ENCODE results near the gene SEC14L5. TPM values are rescaled to one million over a fixed set of nuclear protein-coding genes. Genes with fewer than 3 reads are reported as not detected.

Gene SEC14L5
- total RNA-seq, 2 donors from 2014 or later: 0.26 TPM; not detected in 1

DNA sequence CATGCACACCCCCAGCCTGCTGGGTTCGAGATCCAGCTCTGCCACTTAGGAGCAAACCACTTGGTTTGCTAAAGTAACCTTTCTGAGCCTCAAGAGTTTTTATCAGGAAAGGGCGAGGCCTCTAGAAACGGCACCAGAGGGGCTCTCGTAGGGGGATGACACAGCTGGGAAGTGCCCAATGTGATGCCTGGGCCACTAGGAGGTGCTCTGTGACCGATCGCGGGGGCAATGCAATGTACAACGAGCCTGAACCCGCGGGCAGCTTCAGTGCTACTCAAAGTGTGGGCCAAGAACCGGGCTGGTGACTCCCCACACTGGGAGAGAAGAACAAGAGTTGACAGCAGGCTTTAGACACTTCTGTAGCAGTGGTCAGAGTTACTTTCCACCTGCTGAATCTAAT is 98.2 kb downstream of the SEC14L5 start:
- no peak overlapping the region for H3K4me3 ChIP-seq
- no peak for TF ChIP-seq POLR2A (IDR thresholded peaks at IDR 0.05)
- TF ChIP-seq CTCF (IDR thresholded peaks at IDR 0.05): peak in 3 of 7 experiments; percentile 17 to 29 (median 21)
- DNase-seq (no peak), ATAC-seq (no peak)
- H3K9me3 ChIP-seq: no peaks in the 10 kb centered on the region
- H3K36me3 ChIP-seq (replicated peaks in 1 of 2; ENCODE audit: insufficient read depth in 1 of 2, low read depth in 2 of 2): no peaks in the 10 kb centered on the region
- no peaks in the 10 kb centered on the region for H3K27me3 ChIP-seq
- no peaks in the 10 kb centered on the region for H3K4me1 ChIP-seq
- H3K27ac ChIP-seq: no peak overlapping the region
- 15 to 18% methylated on average over 10 to 11 of the region's 11 CpGs for WGBS, 2 donors
- intact Hi-C loops (cut with DNase I): no loop called here

DNA sequence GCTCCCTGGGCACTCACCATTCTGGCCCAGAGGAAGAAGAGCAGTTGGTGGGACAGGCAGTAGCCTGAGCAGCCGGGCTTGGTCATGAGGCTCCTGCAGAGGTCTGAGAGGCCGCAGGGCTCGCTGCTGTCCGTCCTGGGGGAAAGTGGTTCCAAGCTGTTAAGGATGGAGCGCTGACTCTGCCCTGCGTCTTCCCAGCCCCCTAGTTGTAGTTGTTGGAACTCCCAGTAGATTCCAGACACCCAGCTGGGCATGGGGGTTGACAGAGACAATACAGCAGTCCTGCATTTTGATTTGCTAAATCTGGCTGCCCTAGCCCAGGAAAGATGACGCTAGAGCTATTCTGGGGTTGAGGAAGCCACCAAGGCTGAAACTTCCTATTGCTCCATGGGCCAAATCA is 100.3 kb downstream of the SEC14L5 start:
- Histone ChIP-seq H3K4me3 (no peak overlapping the region), H3K27me3 (no peaks in the 10 kb centered on the region), H3K9me3 (no peaks in the 10 kb centered on the region), H3K27ac (no peak overlapping the region), H3K36me3 (replicated peaks in 1 of 2; ENCODE audit: insufficient read depth in 1 of 2, low read depth in 2 of 2) (no peaks in the 10 kb centered on the region), H3K4me1 (no peaks in the 10 kb centered on the region)
- intact Hi-C loops (cut with DNase I): no loop called here
- no peak for ATAC-seq
- DNase-seq: no peak
- TF ChIP-seq CTCF (IDR thresholded peaks at IDR 0.05): no peak
- 67 to 69% methylated on average over 6 to 7 of the region's 7 CpGs for WGBS, 2 donors

DNA sequence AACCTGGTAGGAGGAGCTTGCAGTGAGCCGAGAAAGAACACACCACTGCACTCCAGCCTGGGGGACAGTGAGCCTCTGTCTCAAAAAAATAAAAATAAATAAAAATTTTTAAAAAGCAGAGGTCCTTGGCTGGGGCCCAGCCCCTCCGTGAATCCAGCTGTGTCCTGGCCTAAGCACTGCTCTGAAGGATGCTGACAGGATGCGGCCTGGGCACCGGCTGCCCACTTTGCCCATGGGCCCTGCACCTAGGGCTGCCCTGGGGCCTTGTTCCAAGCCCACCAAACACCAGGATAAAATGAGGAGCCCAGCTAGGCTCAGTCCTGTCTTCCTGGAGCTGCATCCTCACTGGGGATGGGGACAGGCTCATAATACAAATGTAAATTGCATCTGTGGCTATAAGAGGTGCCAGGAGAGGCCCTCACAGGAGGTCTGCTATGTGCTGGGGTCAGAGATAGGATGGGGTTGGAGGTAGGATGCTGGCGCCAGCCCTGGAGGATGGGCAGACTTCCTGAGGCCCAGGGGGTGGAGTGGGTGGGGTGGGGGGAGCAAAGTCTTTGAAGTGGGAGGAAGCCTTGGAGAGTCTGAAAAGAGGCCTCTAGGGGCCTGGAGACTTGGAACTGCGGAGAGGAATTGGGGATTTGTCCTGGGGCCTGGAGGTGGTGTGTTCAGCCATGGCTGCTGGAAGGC is 101.4 kb downstream of the SEC14L5 start:
- TF ChIP-seq POLR2A (IDR thresholded peaks at IDR 0.05) (no peak), CTCF (IDR thresholded peaks at IDR 0.05) (no peak)
- ATAC-seq (no peak), DNase-seq (no peak)
- WGBS, 2 donors: 80 to 88% methylated on average over 6 of the region's 6 CpGs
- no peak overlapping the region for H3K27ac ChIP-seq
- H3K27me3 ChIP-seq: no peaks in the 10 kb centered on the region
- no peaks in the 10 kb centered on the region for H3K36me3 ChIP-seq (replicated peaks in 1 of 2; ENCODE audit: insufficient read depth in 1 of 2, low read depth in 2 of 2)
- H3K4me3 ChIP-seq: no peak overlapping the region
- no peaks in the 10 kb centered on the region for H3K9me3 ChIP-seq
- H3K4me1 ChIP-seq: no peaks in the 10 kb centered on the region
- intact Hi-C loops (cut with DNase I): no loop called here

DNA sequence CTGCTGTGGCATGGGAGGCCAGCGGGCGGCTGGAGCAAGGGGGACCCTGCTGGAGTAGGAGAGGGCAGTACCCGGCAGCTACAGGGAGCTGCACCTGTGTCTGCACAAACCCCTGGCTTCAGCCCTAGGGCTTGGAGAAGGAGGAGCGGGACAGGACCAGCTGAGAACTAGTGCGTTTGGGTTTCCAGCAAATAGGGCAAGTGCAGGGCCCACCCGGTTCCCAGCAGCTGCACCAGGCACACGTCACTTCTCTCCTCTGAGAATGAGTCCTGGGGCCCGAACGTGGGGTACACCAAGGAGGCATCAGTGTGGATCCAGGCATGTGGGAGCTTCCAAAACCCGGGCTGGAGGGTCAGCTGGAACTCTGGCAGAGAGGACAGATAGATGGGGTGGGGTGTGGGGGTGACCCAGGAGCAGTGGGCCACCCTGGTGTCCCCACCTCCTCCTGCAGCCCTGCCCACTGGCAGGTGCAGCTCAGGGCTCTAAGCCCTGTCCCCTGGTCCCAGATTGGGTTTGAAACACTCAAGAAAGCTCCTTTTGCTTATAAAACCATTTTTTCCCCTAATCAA is 102.0 kb downstream of the SEC14L5 start:
- H3K4me3 ChIP-seq: no peak overlapping the region
- TF ChIP-seq POLR2A (IDR thresholded peaks at IDR 0.05) (no peak), CTCF (IDR thresholded peaks at IDR 0.05) (no peak)
- H3K27me3 ChIP-seq: no peaks in the 10 kb centered on the region
- DNase-seq (no peak), ATAC-seq (no peak)
- no peaks in the 10 kb centered on the region for H3K9me3 ChIP-seq
- H3K4me1 ChIP-seq: no peaks in the 10 kb centered on the region
- H3K36me3 ChIP-seq (replicated peaks in 1 of 2; ENCODE audit: insufficient read depth in 1 of 2, low read depth in 2 of 2): no peaks in the 10 kb centered on the region
- H3K27ac ChIP-seq: no peak overlapping the region
- intact Hi-C loops (cut with DNase I): no loop called here
- WGBS, 2 donors: 77 to 82% methylated on average over 5 to 10 of the region's 10 CpGs

DNA sequence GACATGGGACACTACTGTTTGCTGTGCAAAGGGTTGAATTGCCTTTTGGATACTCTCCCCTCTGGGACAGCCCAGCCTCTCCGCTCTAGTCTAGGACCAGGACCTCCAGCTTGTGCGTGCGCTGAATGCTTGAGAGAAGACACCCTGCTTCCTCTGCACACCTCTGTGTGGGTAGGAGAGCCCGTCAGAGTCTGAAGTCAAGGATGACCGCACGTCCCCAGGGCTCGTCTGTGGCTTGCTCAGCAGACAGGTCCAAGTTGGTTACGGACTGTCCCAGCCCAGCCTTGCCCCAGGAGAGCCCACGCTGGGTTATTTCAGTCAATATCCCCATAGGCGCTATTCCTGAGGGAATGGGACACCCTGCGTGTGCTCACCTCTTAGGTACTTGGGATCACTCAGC is 103.9 kb downstream of the SEC14L5 start:
- no peak for ATAC-seq
- Histone ChIP-seq H3K27ac (no peak overlapping the region), H3K4me3 (no peak overlapping the region), H3K9me3 (no peaks in the 10 kb centered on the region), H3K4me1 (no peaks in the 10 kb centered on the region), H3K27me3 (no peaks in the 10 kb centered on the region), H3K36me3 (replicated peaks in 1 of 2; ENCODE audit: insufficient read depth in 1 of 2, low read depth in 2 of 2) (no peaks in the 10 kb centered on the region)
- DNase-seq: no peak
- intact Hi-C loops (cut with DNase I): no loop called here
- whole genome bisulfite sequencing, 2 donors: 84 to 94% methylated on average over 3 to 11 of the region's 11 CpGs
- TF ChIP-seq CTCF (IDR thresholded peaks at IDR 0.05) (no peak), POLR2A (IDR thresholded peaks at IDR 0.05) (no peak)
